ENCODE results near the gene PROK1. TPM values are rescaled to one million over a fixed set of nuclear protein-coding genes. Genes with fewer than 3 reads are reported as not detected.

PROK1 gene
- total RNA-seq, 4 donors from 2014 or later, result 0.34 to 1.9 (median 0.78) TPM; not detected in 1

DNA sequence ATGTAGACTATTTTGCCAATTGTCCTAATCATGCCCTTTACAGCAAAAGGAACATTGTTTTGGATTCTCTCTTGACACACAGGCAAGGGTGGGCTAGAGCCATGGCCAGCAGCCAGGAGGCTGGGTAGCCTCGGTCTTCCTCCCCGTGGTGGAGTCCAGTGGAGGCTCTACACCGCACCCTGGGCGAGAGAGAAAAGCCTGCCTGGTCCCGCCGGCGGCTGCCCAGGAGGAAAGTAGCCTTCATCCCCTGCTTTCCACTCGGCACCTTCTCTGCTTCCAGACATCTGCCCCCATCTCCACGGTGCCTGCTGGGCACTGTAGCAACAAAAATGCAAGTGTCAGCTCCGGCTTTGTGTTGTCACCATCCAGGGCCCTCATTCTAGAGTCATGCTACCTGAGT lies 21.6 kb downstream of the PROK1 start:
- intact Hi-C loops (cut with DNase I; ENCODE audit: low total_unique reads), result no loop called here
- DNase-seq (ENCODE audit: low spot score in 2 of 2), result no peak
- WGBS, 2 donors, result 81 to 87% methylated on average over 10 of the region's 10 CpGs
- no peak overlapping the region for H3K4me3 ChIP-seq (ENCODE audit: low read depth, poor library complexity, severe bottlenecking)
- TF ChIP-seq POLR2A (IDR thresholded peaks at IDR 0.05), result no peak
- TF ChIP-seq, protein P1, sequence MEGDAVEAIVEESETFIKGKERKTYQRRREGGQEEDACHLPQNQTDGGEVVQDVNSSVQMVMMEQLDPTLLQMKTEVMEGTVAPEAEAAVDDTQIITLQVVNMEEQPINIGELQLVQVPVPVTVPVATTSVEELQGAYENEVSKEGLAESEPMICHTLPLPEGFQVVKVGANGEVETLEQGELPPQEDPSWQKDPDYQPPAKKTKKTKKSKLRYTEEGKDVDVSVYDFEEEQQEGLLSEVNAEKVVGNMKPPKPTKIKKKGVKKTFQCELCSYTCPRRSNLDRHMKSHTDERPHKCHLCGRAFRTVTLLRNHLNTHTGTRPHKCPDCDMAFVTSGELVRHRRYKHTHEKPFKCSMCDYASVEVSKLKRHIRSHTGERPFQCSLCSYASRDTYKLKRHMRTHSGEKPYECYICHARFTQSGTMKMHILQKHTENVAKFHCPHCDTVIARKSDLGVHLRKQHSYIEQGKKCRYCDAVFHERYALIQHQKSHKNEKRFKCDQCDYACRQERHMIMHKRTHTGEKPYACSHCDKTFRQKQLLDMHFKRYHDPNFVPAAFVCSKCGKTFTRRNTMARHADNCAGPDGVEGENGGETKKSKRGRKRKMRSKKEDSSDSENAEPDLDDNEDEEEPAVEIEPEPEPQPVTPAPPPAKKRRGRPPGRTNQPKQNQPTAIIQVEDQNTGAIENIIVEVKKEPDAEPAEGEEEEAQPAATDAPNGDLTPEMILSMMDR (IDR thresholded peaks at IDR 0.05), result no peak

- intact Hi-C loops (cut with DNase I; ENCODE audit: low total_unique reads), result no loop called here
- DNase-seq (ENCODE audit: low spot score in 2 of 2), result no peak
- TF ChIP-seq, protein P1 (IDR thresholded peaks at IDR 0.05), result no peak
- no peak for TF ChIP-seq POLR2A (IDR thresholded peaks at IDR 0.05)
- 87 to 96% methylated on average over 6 of the region's 6 CpGs for WGBS, 2 donors
- H3K4me3 ChIP-seq (ENCODE audit: low read depth, poor library complexity, severe bottlenecking), result no peak overlapping the region
Measured at GRCh38 chr1:110474444-110474843, 23.5 kb downstream of the PROK1 start.

GRCh38 chr1:110475362-110476027 lies 24.5 kb downstream of the PROK1 start:
- WGBS, 2 donors, result 85 to 97% methylated on average over 5 of the region's 5 CpGs
- DNase-seq (ENCODE audit: low spot score in 2 of 2), result no peak
- no peak overlapping the region for H3K4me3 ChIP-seq (ENCODE audit: low read depth, poor library complexity, severe bottlenecking)
- intact Hi-C loops (cut with DNase I; ENCODE audit: low total_unique reads), result no loop called here
- no peak for TF ChIP-seq POLR2A (IDR thresholded peaks at IDR 0.05)

DNA sequence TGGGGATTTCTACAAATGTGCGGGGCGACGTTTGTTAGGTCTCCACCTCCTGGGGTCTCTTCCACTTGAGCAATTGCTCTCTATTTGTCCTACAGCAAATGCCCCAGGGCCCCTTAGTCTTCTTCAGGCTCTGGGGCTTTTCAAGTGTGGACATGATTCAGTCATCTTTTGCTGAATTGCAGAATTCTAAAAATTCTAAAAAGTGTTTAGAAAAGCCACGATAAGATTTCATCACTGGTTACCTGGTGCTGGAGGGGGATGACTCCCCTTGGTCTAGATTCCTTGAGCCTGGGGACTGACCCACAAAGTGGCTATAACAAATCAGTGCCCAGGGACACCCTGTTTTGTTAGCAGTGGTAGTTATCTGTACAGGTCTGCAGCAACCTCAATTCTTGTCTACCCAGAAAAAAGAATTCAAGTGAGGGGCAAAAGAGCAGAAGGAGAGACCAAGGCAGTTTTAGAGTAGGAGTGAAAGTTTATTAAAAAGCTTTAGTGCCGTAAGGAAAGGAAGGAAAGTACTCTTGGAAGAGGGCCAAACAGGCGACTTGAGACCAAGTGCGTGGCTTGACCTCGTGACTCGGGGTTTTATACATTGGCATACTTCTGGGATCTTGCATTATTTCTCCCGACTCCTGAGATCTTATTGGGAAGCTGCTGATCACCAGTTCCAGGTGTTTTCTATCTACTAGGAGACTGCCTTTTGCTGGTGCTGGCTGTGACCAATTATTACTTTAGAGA lies 25.2 kb downstream of the PROK1 start:
- no peak overlapping the region for H3K4me3 ChIP-seq (ENCODE audit: low read depth, poor library complexity, severe bottlenecking)
- no peak for TF ChIP-seq POLR2A (IDR thresholded peaks at IDR 0.05)
- TF ChIP-seq, protein P1 (IDR thresholded peaks at IDR 0.05), result no peak
- DNase-seq (ENCODE audit: low spot score in 2 of 2), result no peak
- 37 to 40% methylated on average over 10 of the region's 10 CpGs for WGBS, 2 donors
- intact Hi-C loops (cut with DNase I; ENCODE audit: low total_unique reads), result no loop called here

- intact Hi-C loops (cut with DNase I; ENCODE audit: low total_unique reads), result no loop called here
- 62 to 74% methylated on average over 2 of the region's 2 CpGs for WGBS, 2 donors
- DNase-seq (ENCODE audit: low spot score in 2 of 2), result no peak
- TF ChIP-seq POLR2A (IDR thresholded peaks at IDR 0.05), result no peak
- no peak overlapping the region for H3K4me3 ChIP-seq (ENCODE audit: low read depth, poor library complexity, severe bottlenecking)
Measured at GRCh38 chr1:110477041-110477440, 26.1 kb downstream of the PROK1 start.

GRCh38 chr1:110477445-110477957 lies 26.6 kb downstream of the PROK1 start:
- H3K4me3 ChIP-seq (ENCODE audit: low read depth, poor library complexity, severe bottlenecking), result no peak overlapping the region
- no peak for DNase-seq (ENCODE audit: low spot score in 2 of 2)
- TF ChIP-seq POLR2A (IDR thresholded peaks at IDR 0.05), result no peak
- TF ChIP-seq, protein P1 (IDR thresholded peaks at IDR 0.05), result no peak
- 70 to 77% methylated on average over 3 of the region's 3 CpGs for WGBS, 2 donors
- intact Hi-C loops (cut with DNase I; ENCODE audit: low total_unique reads), result no loop called here
